Germinal center (tissue), 1 donor: Measurements from ENCODE around the gene FHOD1.

ENCODE experiments used
- DNase-seq: peaks from one replicate; pipeline ENCODE4 v3.0.0; 2012; ENCODE audit warnings: mixed read lengths, low spot score

FHOD1 gene

DNA sequence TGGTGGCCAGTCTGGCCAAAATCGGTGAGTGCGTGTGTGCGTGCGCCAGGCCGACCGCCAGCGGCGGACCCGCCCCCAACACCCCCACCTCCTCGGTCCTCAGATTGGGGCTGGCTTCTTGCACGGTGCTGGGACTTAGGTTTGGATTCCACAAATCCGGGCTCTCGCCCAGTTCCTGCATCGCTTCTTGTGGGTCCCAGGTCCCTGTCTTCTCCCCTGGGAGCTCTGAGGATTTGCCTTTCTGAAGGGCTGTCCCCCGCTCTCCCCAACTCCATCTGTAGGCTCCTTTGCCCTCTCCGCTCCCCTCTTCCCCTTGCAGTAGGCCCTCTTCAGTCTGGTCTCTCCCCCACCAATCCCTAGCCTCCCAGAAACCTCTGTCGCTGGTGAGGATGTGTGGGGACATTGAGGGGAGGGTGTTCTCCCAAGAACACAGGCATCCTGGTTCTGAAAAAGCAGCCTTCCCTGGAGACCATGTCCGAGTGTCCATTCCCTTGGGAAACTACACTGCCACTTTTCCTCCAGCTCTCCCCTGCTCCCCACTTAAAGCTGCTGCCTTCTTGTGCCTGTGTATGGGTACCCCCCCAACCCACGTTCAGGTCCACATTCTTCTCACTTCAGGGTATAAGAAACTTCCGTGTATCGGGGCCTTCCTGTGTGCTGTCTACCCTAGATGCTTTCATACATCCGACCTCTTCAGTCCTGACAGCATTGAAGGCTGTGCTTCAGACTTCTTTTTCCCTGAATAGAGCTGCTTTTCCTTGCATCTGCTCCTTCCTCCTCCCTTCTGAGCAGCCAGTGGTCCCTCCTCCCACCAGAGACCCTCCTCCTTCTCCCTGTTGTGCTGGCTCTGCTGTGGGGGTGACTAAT is 2.1 kb upstream of the FHOD1 start:
- DNase-seq, result no peak

DNA sequence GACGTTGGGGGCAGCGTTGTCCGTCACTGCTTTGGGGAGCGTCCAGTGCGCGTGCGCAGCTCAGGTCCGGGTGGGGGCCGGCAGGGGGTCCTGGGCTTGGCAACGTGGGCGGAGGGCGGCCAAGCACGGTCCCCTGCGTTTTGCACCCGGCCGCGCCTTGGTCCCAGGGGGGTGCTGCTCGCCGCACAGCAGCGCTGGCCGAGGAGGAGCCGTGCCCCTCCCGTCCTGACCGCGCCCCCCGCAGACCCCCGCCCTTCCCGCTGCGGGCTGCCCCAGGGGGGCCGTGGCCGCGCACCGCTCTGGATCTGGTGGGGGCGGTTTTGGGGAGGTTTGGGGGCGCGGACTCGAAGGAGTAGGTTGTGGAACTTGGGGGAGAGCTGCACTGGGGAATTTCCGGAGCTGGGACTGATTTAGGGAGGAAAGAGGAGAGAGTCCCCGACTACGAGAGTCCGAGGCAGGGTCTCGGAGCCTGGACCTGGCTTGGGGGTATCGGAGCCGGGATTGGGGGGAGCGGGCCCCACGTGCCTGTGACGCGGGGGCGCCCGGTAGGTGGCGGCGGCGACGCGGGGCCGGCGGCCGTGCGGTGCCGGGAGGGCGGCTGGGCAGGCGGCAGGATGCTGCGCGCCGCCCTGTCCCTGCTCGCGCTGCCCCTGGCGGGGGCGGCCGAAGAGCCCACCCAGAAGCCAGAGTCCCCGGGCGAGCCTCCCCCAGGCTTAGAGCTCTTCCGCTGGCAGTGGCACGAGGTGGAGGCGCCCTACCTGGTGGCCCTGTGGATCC is 1.3 kb upstream of the FHOD1 start, which contains the start of gene SLC9A5:
Gene SLC9A5 (plus strand): TSS at position 579 of the 777 bp plus-strand sequence. CDS start 36 bp downstream, at position 615.
- peak; percentile 62 for DNase-seq

GRCh38 chr16:67248073-67248400 is 756 bp upstream of the FHOD1 start:
- no peak for DNase-seq

GRCh38 chr16:67246756-67247191 is 507 bp downstream of the FHOD1 start:
- DNase-seq, result peak; percentile 51

DNA sequence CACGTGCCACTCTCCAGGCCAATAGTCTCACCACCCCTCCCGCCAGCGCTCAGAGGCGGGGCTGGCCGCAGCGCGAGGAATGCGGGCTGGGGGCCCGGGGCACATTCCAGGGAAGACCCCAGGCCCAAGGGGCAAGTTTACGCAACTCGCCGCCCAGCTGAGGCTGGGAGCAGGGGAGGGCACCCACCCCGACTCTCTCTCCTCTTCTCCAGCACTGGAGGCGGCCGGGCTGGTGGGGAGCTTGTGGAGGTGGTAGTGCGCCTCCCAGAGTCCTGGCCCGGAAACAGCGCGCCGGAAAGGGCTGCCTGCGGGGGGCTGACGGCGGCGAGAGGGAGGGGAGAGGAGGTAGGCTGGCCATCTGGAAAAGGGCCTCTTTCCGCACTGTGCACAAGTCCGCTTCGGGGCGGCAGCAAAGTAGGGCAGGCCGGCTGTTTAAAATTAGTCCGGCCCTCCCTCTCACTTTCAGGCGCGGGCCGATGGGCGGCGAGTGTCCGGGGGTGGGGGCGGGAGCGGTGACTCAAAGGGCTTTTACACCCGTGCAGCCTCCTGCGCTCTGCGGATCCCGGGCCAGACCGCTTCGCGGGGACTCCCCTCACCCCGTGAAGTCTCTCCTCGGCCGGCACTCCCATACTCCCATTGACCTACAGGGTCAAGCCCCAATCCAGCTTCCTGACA is 1.1 kb downstream of the FHOD1 start:
- DNase-seq, result peak; percentile 53

GRCh38 chr16:67245674-67246080 is 1.6 kb downstream of the FHOD1 start:
- DNase-seq, result no peak

DNA sequence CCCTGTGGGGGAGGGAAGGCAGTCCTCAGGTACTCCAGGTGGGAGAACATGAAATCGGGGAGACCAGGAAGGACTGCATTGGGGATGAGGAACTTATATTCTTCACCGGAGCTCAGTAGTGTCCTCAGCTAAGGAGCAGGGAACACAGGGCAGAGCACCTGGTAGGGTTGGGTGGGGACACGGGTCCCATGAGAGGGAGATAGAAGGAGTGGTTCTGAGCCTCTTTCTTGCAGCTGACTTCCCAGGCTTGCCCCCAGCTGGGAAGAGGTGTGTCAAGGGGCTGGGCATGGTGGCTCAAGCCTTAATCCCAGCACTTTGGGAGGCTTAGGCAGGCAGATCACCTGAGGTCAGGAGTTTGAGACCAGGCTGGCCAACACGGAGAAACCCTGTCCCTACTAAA is 2.1 kb downstream of the FHOD1 start:
- DNase-seq, result no peak

- DNase-seq, result peak; percentile 85
Observed at GRCh38 chr16:67244387-67245185, 2.7 kb downstream of the FHOD1 start.

GRCh38 chr16:67243481-67243880 is 3.8 kb downstream of the FHOD1 start:
- DNase-seq, result no peak

GRCh38 chr16:67242138-67242730 is 5.0 kb downstream of the FHOD1 start:
- DNase-seq, result no peak

DNA sequence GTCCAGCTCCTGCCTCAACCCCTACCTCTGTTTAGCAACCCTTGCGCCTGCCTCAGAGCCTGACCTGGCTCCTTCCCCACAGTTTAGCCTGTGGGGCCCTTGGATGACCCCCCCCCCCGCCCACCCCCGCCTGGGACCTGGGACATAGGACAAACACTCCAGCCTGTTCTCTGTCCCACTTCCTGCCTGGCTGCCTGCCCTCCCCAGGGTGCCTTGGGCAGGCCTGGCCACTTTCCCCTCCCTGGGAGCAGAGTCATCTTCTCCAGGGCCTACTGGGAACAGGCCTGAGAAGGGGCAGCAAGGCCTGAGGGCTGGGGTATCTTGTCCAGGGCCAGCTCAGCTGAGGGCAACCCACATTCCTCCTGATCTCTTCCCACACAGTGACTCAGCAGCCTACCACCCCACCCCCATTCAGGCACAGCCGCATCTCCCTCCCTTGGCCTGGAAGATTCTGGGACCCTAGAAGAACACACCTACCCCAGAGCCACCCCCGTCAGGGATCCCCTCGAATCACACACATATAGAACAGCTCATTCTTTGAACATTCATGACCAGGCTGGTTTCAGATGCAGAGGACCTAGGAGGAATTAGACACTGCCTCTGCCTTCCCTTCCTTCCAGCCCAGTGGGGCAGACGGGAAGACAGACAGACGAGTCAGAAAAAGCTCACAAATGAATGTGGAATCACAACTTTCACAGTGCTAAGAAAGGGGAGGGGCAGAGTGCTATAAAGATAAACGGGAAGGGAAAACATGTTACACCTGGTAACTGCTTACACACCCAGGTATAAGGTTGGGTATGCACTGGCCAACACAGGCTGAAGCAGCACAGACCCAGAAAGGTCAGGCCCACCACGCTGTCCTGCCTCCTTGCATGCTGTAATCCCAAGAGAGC is 6.0 kb downstream of the FHOD1 start:
- no peak for DNase-seq

GRCh38 chr16:67240506-67240905 is 6.8 kb downstream of the FHOD1 start:
- no peak for DNase-seq

DNA sequence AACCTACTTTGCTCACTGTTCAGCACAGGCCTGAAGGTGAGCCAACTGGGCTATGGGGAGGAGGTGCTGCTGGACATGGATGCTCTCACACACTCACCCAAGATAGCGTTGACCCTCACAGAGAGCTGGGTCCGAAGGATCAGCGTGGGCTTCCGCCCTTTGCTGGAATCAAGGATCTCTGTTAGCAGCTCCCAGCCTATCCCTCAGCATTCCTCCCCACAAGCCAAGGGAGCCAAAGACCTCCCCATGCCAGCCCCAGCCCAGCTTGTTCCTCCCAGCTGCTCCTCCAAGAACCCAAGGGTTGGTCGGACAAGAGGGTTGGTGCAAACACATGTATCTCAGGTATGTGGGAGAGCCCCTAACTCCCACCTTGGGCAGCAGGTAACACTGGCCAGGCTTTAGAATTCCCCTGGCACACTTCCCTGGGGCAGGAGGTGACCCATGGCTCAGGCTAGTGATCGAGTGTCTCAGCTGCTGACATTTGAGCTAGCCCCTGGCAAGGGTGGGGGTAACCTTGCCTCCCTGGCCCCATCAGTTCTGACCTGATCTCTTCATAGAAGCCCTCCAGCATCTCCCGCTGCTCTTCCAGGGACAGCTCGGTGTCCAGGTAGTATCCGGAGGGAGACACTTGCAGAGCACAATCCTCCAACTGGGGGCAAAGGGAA is 8.3 kb downstream of the FHOD1 start:
- no peak for DNase-seq

GRCh38 chr16:67238278-67238575 is 9.1 kb downstream of the FHOD1 start:
- no peak for DNase-seq

DNA sequence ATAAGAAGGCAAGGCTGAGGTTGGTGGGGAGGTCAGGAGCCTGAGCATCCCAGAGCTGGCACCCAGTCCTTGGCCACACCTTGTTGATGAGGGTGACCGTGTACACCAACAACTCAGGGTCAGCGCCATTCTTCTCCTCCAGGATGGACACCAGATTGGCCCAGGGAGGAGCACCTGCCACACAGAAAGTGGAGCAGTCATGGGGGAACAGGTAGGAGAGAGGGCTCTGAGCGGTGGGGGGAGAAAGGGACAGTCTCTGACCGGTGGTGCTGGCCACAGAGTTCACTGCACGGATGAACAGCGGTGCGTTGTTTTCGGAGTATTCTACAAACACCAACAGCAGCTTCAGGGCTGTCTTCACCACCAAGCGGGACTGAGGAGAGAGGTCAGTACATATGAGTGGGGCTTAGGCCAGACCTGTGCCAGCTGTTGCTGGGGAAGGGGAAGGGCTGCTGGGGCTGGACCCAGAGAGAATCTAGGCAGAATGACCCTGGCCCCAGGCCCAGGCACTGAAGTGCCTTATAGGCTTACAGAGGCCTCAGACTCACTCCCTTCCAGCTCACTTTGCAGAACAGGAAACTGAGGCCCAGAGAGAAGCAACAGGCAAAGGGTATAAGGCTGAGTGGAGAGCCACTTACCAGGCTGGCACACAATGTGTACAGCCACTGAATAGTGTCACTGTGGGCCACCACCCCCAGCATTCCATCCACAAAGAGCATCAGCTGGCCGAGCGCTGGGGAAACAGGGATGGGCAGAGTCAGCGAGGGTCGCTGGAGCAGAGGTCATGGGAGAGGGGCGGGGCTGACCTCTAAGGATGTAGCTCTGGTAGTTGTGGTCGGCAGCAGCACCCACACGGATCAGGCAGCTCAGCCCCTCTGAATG is 9.6 kb downstream of the FHOD1 start:
- DNase-seq, result no peak

DNA sequence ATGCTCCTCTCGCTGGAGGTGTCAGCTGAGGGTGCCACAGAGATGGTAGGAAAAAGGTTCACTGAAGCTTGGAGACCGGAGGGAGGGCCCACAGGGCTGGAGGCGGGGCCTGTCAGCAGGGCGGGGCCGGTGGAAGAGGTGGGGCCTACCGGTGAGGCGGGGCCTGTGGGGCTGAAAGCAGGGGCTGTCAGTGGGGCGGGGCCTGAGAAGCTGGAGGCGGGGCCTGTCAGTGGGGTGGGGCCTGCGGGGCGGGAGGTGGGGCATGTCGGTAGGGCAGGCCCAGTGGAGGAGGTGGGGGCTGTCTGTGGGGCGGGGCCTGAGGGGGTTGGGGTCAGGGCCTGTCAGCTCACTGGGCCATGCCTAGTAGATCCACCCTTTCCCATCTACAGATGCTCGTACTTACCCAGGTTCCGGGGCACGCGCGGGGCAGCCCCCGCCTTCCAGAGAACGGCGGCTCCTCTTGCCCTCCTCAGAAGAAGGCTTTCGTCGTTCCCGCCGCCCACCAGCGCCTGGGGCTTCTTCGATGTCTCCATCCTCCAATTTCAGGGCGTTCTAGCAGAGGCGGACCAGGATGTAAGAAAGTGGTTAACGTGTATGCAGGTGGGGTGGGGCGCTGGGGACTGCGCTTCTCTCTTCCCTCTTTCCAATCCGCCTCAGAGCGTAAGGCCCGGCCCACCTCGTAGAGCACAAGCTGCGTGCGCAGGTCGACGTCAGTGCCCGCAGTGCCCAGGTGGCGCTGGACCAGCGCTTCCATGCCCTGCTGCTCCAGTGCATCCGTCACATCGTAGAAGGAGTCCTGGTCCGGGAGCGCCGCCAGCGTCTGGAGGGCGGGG is 10.5 kb downstream of the FHOD1 start:
- DNase-seq, result peak; percentile 75

DNA sequence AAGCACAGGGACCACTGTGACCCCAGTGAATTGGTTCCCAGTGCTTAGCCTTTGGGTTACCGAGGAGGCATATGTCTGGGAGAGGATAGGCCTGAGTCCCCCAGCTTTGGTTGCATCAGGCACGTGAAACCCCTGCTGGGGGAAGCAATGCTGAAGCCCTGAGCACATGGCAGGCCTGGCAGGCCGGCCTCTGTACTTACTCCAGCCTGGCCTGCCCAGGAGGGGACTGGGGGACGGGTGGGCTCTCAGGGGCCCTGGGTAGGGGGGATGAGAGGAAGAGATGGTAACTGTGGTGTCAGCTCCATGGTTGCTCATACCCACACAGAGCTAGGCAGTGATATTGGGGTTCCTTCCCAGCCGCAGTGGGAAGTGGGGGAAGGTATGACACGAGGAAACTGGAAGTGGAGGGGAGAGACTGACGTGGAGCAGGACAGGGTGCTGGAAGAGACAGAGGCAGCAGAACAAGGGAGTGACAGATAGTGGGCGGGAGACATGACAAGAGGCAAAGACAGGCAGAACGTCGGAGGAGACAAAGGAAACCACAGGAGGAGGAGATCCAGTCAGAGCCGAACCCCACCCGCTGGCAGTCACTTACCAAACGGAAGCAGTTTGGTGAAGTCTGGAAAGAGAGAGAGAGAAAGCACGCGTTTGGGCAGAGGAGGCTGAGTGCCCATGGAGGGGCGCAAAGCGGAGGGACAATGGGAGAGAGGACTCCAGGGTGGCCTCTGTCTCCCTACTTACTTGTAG is 11.3 kb downstream of the FHOD1 start:
- no peak for DNase-seq
